HS-5 (cell line): ENCODE data around the gene RMDN2.
"Not testable (repeated sequence)": the region's sequence is repeated elsewhere in the genome, so short reads cannot be mapped to it uniquely, and the experiment has no call there.

Experiments used
- DNase-seq: peaks from one replicate; pipeline ENCODE4 v3.0.0-alpha.2; 2012; ENCODE audit warnings: low read depth

RMDN2 gene

GRCh38 chr2:37992601-37993000, 67.5 kb downstream of the RMDN2 start:
- no peak for DNase-seq

- DNase-seq = no peak
These were observed 68.1 kb downstream of the RMDN2 start for GRCh38 chr2:37993143-37993542.

GRCh38 chr2:37997629-37998028, 72.5 kb downstream of the RMDN2 start:
- no peak for DNase-seq

- no peak for DNase-seq
These were observed 75.6 kb downstream of the RMDN2 start for GRCh38 chr2:38000485-38001222.

- DNase-seq = not testable (repeated sequence)
These were observed 85.1 kb downstream of the RMDN2 start for GRCh38 chr2:38010187-38010586.

- no peak for DNase-seq
These were observed 85.9 kb downstream of the RMDN2 start for GRCh38 chr2:38010995-38011394.

GRCh38 chr2:38013158-38013752, 88.2 kb downstream of the RMDN2 start:
- no peak for DNase-seq

GRCh38 chr2:38016219-38016618, 91.1 kb downstream of the RMDN2 start:
- DNase-seq = no peak

GRCh38 chr2:38017836-38018235, 92.7 kb downstream of the RMDN2 start:
- no peak for DNase-seq

GRCh38 chr2:38020359-38021069, 95.4 kb downstream of the RMDN2 start:
- not testable (repeated sequence) for DNase-seq

GRCh38 chr2:38021589-38021988, 96.5 kb downstream of the RMDN2 start:
- DNase-seq = no peak

- DNase-seq = no peak
These were observed 101.8 kb downstream of the RMDN2 start for GRCh38 chr2:38026846-38027245.

GRCh38 chr2:38028829-38029228, 103.7 kb downstream of the RMDN2 start:
- no peak for DNase-seq

- no peak for DNase-seq
These were observed 104.4 kb downstream of the RMDN2 start for GRCh38 chr2:38029512-38029911.

GRCh38 chr2:38030635-38031355, 105.7 kb downstream of the RMDN2 start:
- no peak for DNase-seq

- DNase-seq = no peak
These were observed 107.9 kb downstream of the RMDN2 start for GRCh38 chr2:38032946-38033345.

- no peak for DNase-seq
These were observed 108.6 kb downstream of the RMDN2 start for GRCh38 chr2:38033646-38034045.

- no peak for DNase-seq
These were observed 110.9 kb downstream of the RMDN2 start for GRCh38 chr2:38035968-38036367.

GRCh38 chr2:38037325-38037724, 112.2 kb downstream of the RMDN2 start:
- no peak for DNase-seq

- DNase-seq = no peak
These were observed 112.9 kb downstream of the RMDN2 start for GRCh38 chr2:38037757-38038621.

- no peak for DNase-seq
These were observed 113.6 kb downstream of the RMDN2 start for GRCh38 chr2:38038682-38039081.
